Mucosa of descending colon (tissue), 3 donors: ENCODE measurements around the gene MS4A6A. TPM values are rescaled to one million over a fixed set of nuclear protein-coding genes. Genes with fewer than 3 reads are reported as not detected.

Experiments used
- ATAC-seq: fragments of 200-7000 bp; cut with Tn5 transposase; one replicate; pipeline ENCODE4 v1.9.1; 2020; ENCODE audit warnings: mild to moderate bottlenecking, moderate library complexity
- DNase-seq, 3 donors: peaks; one replicate each; pipeline ENCODE4 v3.0.0-alpha.2; 2020
- H3K36me3 ChIP-seq: fragments of 200-600 bp; one replicate; pipeline ENCODE4 v1.8.0; 2021; ENCODE audit warnings: low read depth, mild to moderate bottlenecking
- H3K4me1 ChIP-seq: fragments of 200-600 bp; one replicate; pipeline ENCODE4 v1.8.0; 2021; ENCODE audit warnings: low read depth, mild to moderate bottlenecking
- H3K4me3 ChIP-seq: fragments of 200-600 bp; one replicate; pipeline ENCODE4 v1.8.0; 2021; ENCODE audit warnings: mild to moderate bottlenecking
- H3K9me3 ChIP-seq: fragments of 200-600 bp; one replicate; pipeline ENCODE4 v1.8.0; 2021; ENCODE audit warnings: mild to moderate bottlenecking
- intact Hi-C, 2 donors: fragments of 100-400 bp; cut with DNase I in 1 of 2; cut with micrococcal nuclease in 1 of 2; formaldehyde crosslinking; loops; one replicate each; pipeline versions ENCODE4 v1.11.0 to v1.11.1; 2022; cut with DNase I, micrococcal nuclease
- microRNA-seq: library from miRNA; unstranded; fragments of <30 nt; microRNA quantifications from one replicate; pipeline ENCODE4, GENCODE V29; 2019
- total RNA-seq, 3 donors: library from RNA; stranded (reverse); fragmentation: NEBNext Ultra II Directional in 2 of 3; extraction: Animal tissue kit (Norgen Biotek cat#: 25700) in 2 of 3; gene quantifications; one replicate each; pipeline versions ENCODE4 v1.2.1 to v1.2.4, GENCODE V29; 2021 to 2023
- TF ChIP-seq, protein P1 (sequence below): fragments of 200-600 bp; IDR thresholded peaks from one replicate; pipeline ENCODE4 v1.8.0; 2022; ENCODE audit warnings: antibody characterized with exemption, mild to moderate bottlenecking
- donor health status: DM: no; HTN: no; CAD: no; lungs with moderate emphysema.
- donor health status: DM: no; HTN: no; CAD: no.
- donor health status: DM: no; HTN: yes; CAD: no.

MS4A6A gene
- total RNA-seq, 3 donors from 2014 or later: 21.0 to 87.2 (median 85.8) TPM

DNA sequence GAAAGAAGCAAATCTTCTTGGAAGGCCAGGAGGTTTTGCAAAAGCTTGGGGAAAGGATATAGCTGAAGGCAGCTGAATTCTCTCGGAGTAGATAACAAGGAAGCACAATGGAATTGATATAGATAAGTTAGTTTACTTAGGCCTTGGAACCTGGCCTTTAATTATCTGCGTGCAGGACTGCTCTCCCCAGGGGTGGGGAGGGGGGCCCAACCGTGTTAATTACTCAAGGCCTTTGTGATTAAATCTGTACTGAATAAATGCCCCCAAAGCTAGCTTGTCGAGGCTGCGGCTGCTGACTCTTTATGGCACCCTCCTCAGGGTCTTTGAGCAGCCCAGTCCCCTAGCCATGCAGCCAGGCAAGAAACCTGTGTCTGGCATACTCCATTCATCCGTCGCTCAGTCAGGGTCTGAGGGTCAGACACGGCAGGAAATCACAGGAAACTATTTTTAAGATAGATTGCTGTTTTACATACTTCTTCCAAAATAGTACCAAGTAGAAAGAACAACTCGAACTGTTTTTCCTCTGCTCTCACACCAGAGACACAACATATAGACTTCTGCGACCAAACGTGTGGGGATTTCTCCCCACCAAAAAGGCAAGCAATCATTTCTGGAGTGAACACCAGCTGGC lies 58.0 kb downstream of the MS4A6A start:
- intact Hi-C loops: no loop called here
- Histone ChIP-seq H3K36me3 (no peaks in the 10 kb centered on the region), H3K4me1 (no peaks in the 10 kb centered on the region), H3K9me3 (no peaks in the 10 kb centered on the region), H3K4me3 (no peak overlapping the region)
- TF ChIP-seq, protein P1, sequence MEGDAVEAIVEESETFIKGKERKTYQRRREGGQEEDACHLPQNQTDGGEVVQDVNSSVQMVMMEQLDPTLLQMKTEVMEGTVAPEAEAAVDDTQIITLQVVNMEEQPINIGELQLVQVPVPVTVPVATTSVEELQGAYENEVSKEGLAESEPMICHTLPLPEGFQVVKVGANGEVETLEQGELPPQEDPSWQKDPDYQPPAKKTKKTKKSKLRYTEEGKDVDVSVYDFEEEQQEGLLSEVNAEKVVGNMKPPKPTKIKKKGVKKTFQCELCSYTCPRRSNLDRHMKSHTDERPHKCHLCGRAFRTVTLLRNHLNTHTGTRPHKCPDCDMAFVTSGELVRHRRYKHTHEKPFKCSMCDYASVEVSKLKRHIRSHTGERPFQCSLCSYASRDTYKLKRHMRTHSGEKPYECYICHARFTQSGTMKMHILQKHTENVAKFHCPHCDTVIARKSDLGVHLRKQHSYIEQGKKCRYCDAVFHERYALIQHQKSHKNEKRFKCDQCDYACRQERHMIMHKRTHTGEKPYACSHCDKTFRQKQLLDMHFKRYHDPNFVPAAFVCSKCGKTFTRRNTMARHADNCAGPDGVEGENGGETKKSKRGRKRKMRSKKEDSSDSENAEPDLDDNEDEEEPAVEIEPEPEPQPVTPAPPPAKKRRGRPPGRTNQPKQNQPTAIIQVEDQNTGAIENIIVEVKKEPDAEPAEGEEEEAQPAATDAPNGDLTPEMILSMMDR: no peak
- DNase-seq (no peak), ATAC-seq (no peak)

Small RNA genes within 50 kb of the gene (microRNA-seq; reads per million reads assigned to microRNA genes)
- gene MIR6503: 1.4 reads per million

Other genes with a start within 250 kb of the MS4A6A start
- gene OOSP1, start 244.7 kb downstream of the MS4A6A start, total RNA-seq: not detected
- gene OOSP4A, start 219.1 kb downstream of the MS4A6A start, total RNA-seq: not detected
- gene OOSP4B, start 165.9 kb downstream of the MS4A6A start, total RNA-seq: not detected
- gene OOSP2, start 142.7 kb downstream of the MS4A6A start, total RNA-seq: not detected
- gene MS4A3, start 126.4 kb downstream of the MS4A6A start, total RNA-seq: not detected
- gene MS4A2, start 94.4 kb downstream of the MS4A6A start, total RNA-seq: 1 to 10 TPM in 2 of 3 donors, under 1 TPM in 1; 0.90 to 4.1 (median 3.5) TPM
- 1 to 10 TPM; 1.3 to 6.6 (median 1.7) TPM for gene MS4A4E, start 60.1 kb upstream of the MS4A6A start, total RNA-seq
- gene MS4A4A, start 97.6 kb upstream of the MS4A6A start, total RNA-seq: 10 to 100 TPM in 2 of 3 donors, 1 to 10 TPM in 1; 4.0 to 31.9 (median 20.2) TPM
- gene MS4A6E, start 144.2 kb upstream of the MS4A6A start, total RNA-seq: not detected
- gene MS4A7, start 195.4 kb upstream of the MS4A6A start, total RNA-seq: 10 to 100 TPM in 2 of 3 donors, 1 to 10 TPM in 1; 9.3 to 28.6 (median 28.1) TPM
- 1 to 10 TPM in 1 of 3 donors, under 1 TPM in 2; 0.41 to 1.1 (median 0.98) TPM for gene MS4A14, start 213.4 kb upstream of the MS4A6A start, total RNA-seq
- not detected for gene MS4A5, start 246.5 kb upstream of the MS4A6A start, total RNA-seq